Upper lobe of left lung (tissue), 6 donors: ENCODE data around the gene PP2D1. TPM values are rescaled to one million over a fixed set of nuclear protein-coding genes. Genes with fewer than 3 reads are reported as not detected.
A peak's percentile ranks its signal among the peaks of the same experiment; 100 is the strongest.
"Not testable (repeated sequence)": the region's sequence is repeated elsewhere in the genome, so short reads cannot be mapped to it uniquely, and the experiment has no call there.

Source experiments
- ATAC-seq, 2 donors: fragments of 200-7000 bp; cut with Tn5 transposase; one replicate each; pipeline ENCODE4 v1.9.1; 2022; ENCODE audit warnings: mild to moderate bottlenecking in 2 of 2, moderate library complexity in 2 of 2; ENCODE audit not compliant: low FRiP score in 2 of 2
- DNase-seq, 2 donors: peaks; one replicate each; pipeline ENCODE4 v3.0.0-alpha.2; 2019 to 2020
- H3K27ac ChIP-seq, 4 donors: fragments of 200-600 bp; sonication (generic); one replicate each; pipeline ENCODE4 v1.5.1; 2016 to 2019
- H3K27me3 ChIP-seq, 4 donors: fragments of 200-600 bp; sonication (generic); one replicate each; pipeline ENCODE4 v1.5.1; 2017 to 2019
- H3K36me3 ChIP-seq, 4 donors: fragments of 200-600 bp; sonication (generic); one replicate each; pipeline ENCODE4 v1.5.1; 2016 to 2019
- H3K4me1 ChIP-seq, 4 donors: fragments of 200-600 bp; sonication (generic); one replicate each; pipeline ENCODE4 v1.5.1; 2018 to 2019
- H3K4me3 ChIP-seq, 4 donors: fragments of 200-600 bp; sonication (generic); one replicate each; pipeline ENCODE4 v1.5.1; 2017 to 2019; ENCODE audit warnings: mild to moderate bottlenecking in 2 of 4, moderate library complexity in 1 of 4
- H3K9me3 ChIP-seq, 4 donors: fragments of 200-600 bp; sonication (generic); one replicate each; pipeline ENCODE4 v1.5.1; 2018 to 2019
- CTCF ChIP-seq, 6 experiments: fragments of 450-650 bp in 4 of 6; fragments of 200-600 bp in 2 of 6; sonication (generic) in 2 of 6; IDR thresholded peaks; one replicate each; pipeline ENCODE4 v1.5.1; 2016 to 2019; ENCODE audit warnings: antibody characterized with exemption in 6 of 6
- EP300 ChIP-seq, 4 donors: sonication (generic); formaldehyde crosslinking; IDR thresholded peaks; one replicate each; pipeline ENCODE4 v1.5.1; 2017; ENCODE audit warnings: antibody characterized with exemption in 4 of 4, control low read depth in 2 of 4
- POLR2A ChIP-seq, 4 donors: fragments of 450-650 bp; IDR thresholded peaks; one replicate each; pipeline ENCODE4 v1.5.1; 2016 to 2017; ENCODE audit warnings: antibody characterized with exemption in 4 of 4, mild to moderate bottlenecking in 2 of 4
- POLR2AphosphoS5 ChIP-seq, 2 donors: sonication (generic); formaldehyde crosslinking; IDR thresholded peaks; one replicate each; pipeline ENCODE4 v1.5.1; 2017; ENCODE audit warnings: antibody characterized with exemption in 2 of 2
- WGBS, 2 donors: methylation state at CpG; one replicate each; pipeline ENCODE4 v1.1.5; 2017 to 2018; 5-methylcytosine and 5-hydroxymethylcytosine counted together
- total RNA-seq, 6 donors: library from RNA; depleted of rRNA in 4 of 6; stranded (reverse); fragments of >200 nt in 4 of 6; gene quantifications; one replicate each; pipeline versions ENCODE4 v1.1.0 to v1.2.1, GENCODE V29; 2016 to 2021
- donor health status: DM: no; HTN: no; CAD: no; lungs with moderate emphysema.
- donor health status: DM: no; HTN: yes; CAD: no; lungs with severe emphysema.

PP2D1 gene
- total RNA-seq, 6 donors from 2014 or later, result not detected

- TF ChIP-seq CTCF (IDR thresholded peaks at IDR 0.05) (no peak), EP300 (IDR thresholded peaks at IDR 0.05) (no peak)
- no peak overlapping the region for H3K4me3 ChIP-seq
- WGBS, 2 donors, result 100% methylated on average over 1 of the region's 1 CpG
- no peaks in the 10 kb centered on the region for H3K36me3 ChIP-seq
- peaks cover 33 to 71% (median 43%) of the 10 kb centered on the region in 4 donors for H3K4me1 ChIP-seq
- ATAC-seq, result no peak
- H3K9me3 ChIP-seq, result no peaks in the 10 kb centered on the region
- DNase-seq, result no peak
- no peak overlapping the region for H3K27ac ChIP-seq
- H3K27me3 ChIP-seq, result no peaks in the 10 kb centered on the region
These were observed 34.5 kb upstream of the PP2D1 start for GRCh38 chr3:20046556-20046955.

- not testable (repeated sequence) for H3K27me3 ChIP-seq
These were observed 33.1 kb upstream of the PP2D1 start for GRCh38 chr3:20045141-20045540.

GRCh38 chr3:20043825-20044224 lies 31.8 kb upstream of the PP2D1 start:
- Histone ChIP-seq H3K9me3 (no peaks in the 10 kb centered on the region), H3K36me3 (no peaks in the 10 kb centered on the region), H3K4me1 (peaks cover 35 to 64% (median 45%) of the 10 kb centered on the region in 4 donors), H3K27me3 (no peaks in the 10 kb centered on the region), H3K4me3 (peak overlapping the region in 3 of 4 donors; percentile 8 to 41 (median 27)), H3K27ac (peak overlapping the region; percentile 66 to 99 (median 88))
- ATAC-seq, result no peak
- 51 to 55% methylated on average over 4 of the region's 4 CpGs for WGBS, 2 donors
- TF ChIP-seq EP300 (IDR thresholded peaks at IDR 0.05) (no peak), CTCF (IDR thresholded peaks at IDR 0.05) (no peak), POLR2A (IDR thresholded peaks at IDR 0.05) (no peak), POLR2AphosphoS5 (IDR thresholded peaks at IDR 0.05) (no peak)
- DNase-seq, result no peak

More at GRCh38 chr3:20045141-20045540, 33.1 kb upstream of the PP2D1 start:
- peaks cover 35 to 72% (median 43%) of the 10 kb centered on the region in 4 donors for H3K4me1 ChIP-seq
- not testable (repeated sequence) for H3K9me3 ChIP-seq, H3K4me3 ChIP-seq, H3K36me3 ChIP-seq, ATAC-seq, DNase-seq
- 96 to 100% methylated on average over 3 of the region's 3 CpGs for WGBS, 2 donors
- peak overlapping the region in 1 of 4 donors; percentile 99 for H3K27ac ChIP-seq

GRCh38 chr3:20043396-20043795 lies 31.3 kb upstream of the PP2D1 start:
- DNase-seq (peak; percentile 46 to 96), ATAC-seq (peak; percentile 40 to 59)
- peak overlapping the region in 3 of 4 donors; percentile 8 to 41 (median 27) for H3K4me3 ChIP-seq

GRCh38 chr3:20042331-20042730 lies 30.3 kb upstream of the PP2D1 start:
- Histone ChIP-seq H3K4me1 (peaks cover 31 to 55% (median 45%) of the 10 kb centered on the region in 4 donors), H3K27ac (peak overlapping the region in 3 of 4 donors; percentile 92 to 99 (median 98)), H3K27me3 (no peaks in the 10 kb centered on the region), H3K36me3 (no peaks in the 10 kb centered on the region), H3K9me3 (no peaks in the 10 kb centered on the region), H3K4me3 (no peak overlapping the region)
- no peak for TF ChIP-seq CTCF (IDR thresholded peaks at IDR 0.05)
- no peak for TF ChIP-seq POLR2A (IDR thresholded peaks at IDR 0.05)
- TF ChIP-seq POLR2AphosphoS5 (IDR thresholded peaks at IDR 0.05), result no peak
- TF ChIP-seq EP300 (IDR thresholded peaks at IDR 0.05), result no peak
- DNase-seq, result no peak
- no peak for ATAC-seq
- 77 to 80% methylated on average over 5 of the region's 5 CpGs for WGBS, 2 donors

More at GRCh38 chr3:20043396-20043795, 31.3 kb upstream of the PP2D1 start:
- Histone ChIP-seq H3K9me3 (no peaks in the 10 kb centered on the region), H3K4me1 (peaks cover 31 to 64% (median 45%) of the 10 kb centered on the region in 4 donors), H3K27ac (peak overlapping the region; percentile 66 to 99 (median 88)), H3K27me3 (no peaks in the 10 kb centered on the region), H3K36me3 (no peaks in the 10 kb centered on the region)
- WGBS, 2 donors, result 3 to 9% methylated on average over 4 of the region's 4 CpGs
- TF ChIP-seq POLR2A (IDR thresholded peaks at IDR 0.05), result no peak
- TF ChIP-seq CTCF (IDR thresholded peaks at IDR 0.05), result no peak
- TF ChIP-seq EP300 (IDR thresholded peaks at IDR 0.05), result no peak
- TF ChIP-seq POLR2AphosphoS5 (IDR thresholded peaks at IDR 0.05), result peak in 1 of 2 donors; percentile 61
